ENCODE results near the gene FAM171A1.
"Not testable (repeated sequence)": the region's sequence is repeated elsewhere in the genome, so short reads cannot be mapped to it uniquely, and the experiment has no call there.

Gene FAM171A1

GRCh38 chr10:15334650-15335323 lies 36.3 kb downstream of the FAM171A1 start:
- no peak overlapping the region for H3K9ac ChIP-seq (ENCODE audit: low read length)
- no peak overlapping the region for H2AFZ ChIP-seq (ENCODE audit: low read depth, low read length)
- no peak overlapping the region for H3K4me3 ChIP-seq (ENCODE audit: low read length)
- TF ChIP-seq CTCF (IDR thresholded peaks at IDR 0.05; ENCODE audit: low read depth, low read length), result no peak
- TF ChIP-seq EZH2phosphoT487 (IDR thresholded peaks at IDR 0.05; ENCODE audit: low read depth), result no peak
- no peak overlapping the region for H3K4me2 ChIP-seq (ENCODE audit: low read length)
- no peaks in the 10 kb centered on the region for H3K36me3 ChIP-seq (replicated peaks; ENCODE audit: low read depth, low read length)
- H3K9me3 ChIP-seq (ENCODE audit: insufficient read depth, low read length), result no peaks in the 10 kb centered on the region
- H3K79me2 ChIP-seq (ENCODE audit: low read length), result no peaks in the 10 kb centered on the region
- H3K27me3 ChIP-seq (ENCODE audit: low read depth, low read length), result no peaks in the 10 kb centered on the region
- H3K4me1 ChIP-seq (ENCODE audit: low read length), result no peaks in the 10 kb centered on the region
- H4K20me1 ChIP-seq (ENCODE audit: insufficient read depth, low read length), result no peaks in the 10 kb centered on the region
- H3K27ac ChIP-seq (ENCODE audit: low read length), result no peak overlapping the region

GRCh38 chr10:15333909-15334649 lies 37.0 kb downstream of the FAM171A1 start:
- TF ChIP-seq CTCF (IDR thresholded peaks at IDR 0.05; ENCODE audit: low read depth, low read length) (no peak), EZH2phosphoT487 (IDR thresholded peaks at IDR 0.05; ENCODE audit: low read depth) (no peak)
- no peaks in the 10 kb centered on the region for H3K79me2 ChIP-seq (ENCODE audit: low read length)
- H4K20me1 ChIP-seq (ENCODE audit: insufficient read depth, low read length), result no peaks in the 10 kb centered on the region
- no peaks in the 10 kb centered on the region for H3K36me3 ChIP-seq (replicated peaks; ENCODE audit: low read depth, low read length)
- no peaks in the 10 kb centered on the region for H3K9me3 ChIP-seq (ENCODE audit: insufficient read depth, low read length)
- H3K4me1 ChIP-seq (ENCODE audit: low read length), result no peaks in the 10 kb centered on the region
- no peaks in the 10 kb centered on the region for H3K27me3 ChIP-seq (ENCODE audit: low read depth, low read length)
- no peak overlapping the region for H2AFZ ChIP-seq (ENCODE audit: low read depth, low read length)
- no peak overlapping the region for H3K27ac ChIP-seq (ENCODE audit: low read length)
- H3K9ac ChIP-seq (ENCODE audit: low read length), result no peak overlapping the region
- H3K4me2 ChIP-seq (ENCODE audit: low read length), result no peak overlapping the region
- H3K4me3 ChIP-seq (ENCODE audit: low read length), result no peak overlapping the region

- H3K4me2 ChIP-seq (ENCODE audit: low read length); H3K9ac ChIP-seq (ENCODE audit: low read length); H4K20me1 ChIP-seq (ENCODE audit: insufficient read depth, low read length); H3K4me3 ChIP-seq (ENCODE audit: low read length); H3K27me3 ChIP-seq (ENCODE audit: low read depth, low read length); H3K36me3 ChIP-seq (replicated peaks; ENCODE audit: low read depth, low read length); H3K4me1 ChIP-seq (ENCODE audit: low read length); H2AFZ ChIP-seq (ENCODE audit: low read depth, low read length); H3K27ac ChIP-seq (ENCODE audit: low read length); H3K9me3 ChIP-seq (ENCODE audit: insufficient read depth, low read length); H3K79me2 ChIP-seq (ENCODE audit: low read length): not testable (repeated sequence)
Measured at GRCh38 chr10:15333181-15333580, 37.9 kb downstream of the FAM171A1 start.

GRCh38 chr10:15331461-15331860 lies 39.6 kb downstream of the FAM171A1 start:
- TF ChIP-seq EZH2phosphoT487 (IDR thresholded peaks at IDR 0.05; ENCODE audit: low read depth) (no peak), CTCF (IDR thresholded peaks at IDR 0.05; ENCODE audit: low read depth, low read length) (no peak)
- no peaks in the 10 kb centered on the region for H3K9me3 ChIP-seq (ENCODE audit: insufficient read depth, low read length)
- H2AFZ ChIP-seq (ENCODE audit: low read depth, low read length), result no peak overlapping the region
- no peak overlapping the region for H3K27ac ChIP-seq (ENCODE audit: low read length)
- H3K4me3 ChIP-seq (ENCODE audit: low read length), result no peak overlapping the region
- no peak overlapping the region for H3K9ac ChIP-seq (ENCODE audit: low read length)
- no peak overlapping the region for H3K4me2 ChIP-seq (ENCODE audit: low read length)
- no peaks in the 10 kb centered on the region for H3K36me3 ChIP-seq (replicated peaks; ENCODE audit: low read depth, low read length)
- no peaks in the 10 kb centered on the region for H3K4me1 ChIP-seq (ENCODE audit: low read length)
- no peaks in the 10 kb centered on the region for H3K27me3 ChIP-seq (ENCODE audit: low read depth, low read length)
- H4K20me1 ChIP-seq (ENCODE audit: insufficient read depth, low read length), result no peaks in the 10 kb centered on the region
- no peaks in the 10 kb centered on the region for H3K79me2 ChIP-seq (ENCODE audit: low read length)

All from OCI-LY3 (cell line).